ENCODE data around the gene POLR2A. TPM values are rescaled to one million over a fixed set of nuclear protein-coding genes. Genes with fewer than 3 reads are reported as not detected.
"Not testable (repeated sequence)": the region's sequence is repeated elsewhere in the genome, so short reads cannot be mapped to it uniquely, and the experiment has no call there.

POLR2A gene
- total and polyA plus RNA-seq, 2 of the 4 experiments (the other 2 are of a cell fraction): 54.0 to 56.6 TPM

DNA sequence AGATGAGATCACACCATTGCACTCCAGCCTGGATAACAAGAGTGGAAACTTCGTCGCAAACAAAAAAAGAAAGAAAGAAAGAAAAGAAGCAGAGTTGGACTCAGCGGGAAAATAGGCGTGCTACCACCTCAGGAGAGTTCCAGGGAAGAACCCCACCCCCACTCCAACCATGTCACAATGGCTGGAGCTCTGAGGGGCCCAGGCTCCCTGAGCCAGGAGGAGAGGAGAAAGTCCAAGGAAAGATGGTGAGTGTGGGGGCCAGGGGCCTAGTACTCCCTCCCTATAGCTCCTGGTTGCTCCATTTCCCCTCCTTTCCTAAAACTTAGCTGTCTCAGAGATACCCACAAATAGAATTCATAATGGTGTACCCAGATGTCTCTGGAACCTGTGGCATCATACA lies 2.9 kb upstream of the POLR2A start, which contains the start of gene SLC35G6:
SLC35G6 (plus strand) TSS at position 172 of the 400 bp plus-strand sequence; CDS start at position 243, 71 bp downstream.
- H3K9ac ChIP-seq (ENCODE audit: low read depth, low read length); DNase-seq; H4K5ac ChIP-seq (ENCODE audit: low read depth, low read length); CTCF ChIA-PET; H3K14ac ChIP-seq (replicated peaks; ENCODE audit: low read depth, low read length); H3K9me3 ChIP-seq (ENCODE audit: control insufficient read depth, insufficient read depth, low read length); in situ Hi-C loops (cut with MboI; ENCODE audit: low sequenced_read_pairs); H3K36me3 ChIP-seq (ENCODE audit: control insufficient read depth, insufficient read depth, low read length); H2BK20ac ChIP-seq (ENCODE audit: low read depth, low read length); BruUV-seq (replicated peaks); H3K18ac ChIP-seq (ENCODE audit: low read depth, low read length); H2AFZ ChIP-seq (replicated peaks; ENCODE audit: low read length, poor library complexity); dilution Hi-C loops (cut with HindIII; ENCODE audit: low sequenced_read_pairs, unreplicated experiment); H2BK120ac ChIP-seq (ENCODE audit: low read depth, low read length); H3K56ac ChIP-seq (ENCODE audit: extremely low read depth, insufficient read depth, low read length); H3K4me2 ChIP-seq (ENCODE audit: low read depth, low read length); ATAC-seq (ENCODE audit: low read depth); H3K27me3 ChIP-seq (ENCODE audit: control insufficient read depth, insufficient read depth, low read length); H3K4me3 ChIP-seq (ENCODE audit: insufficient read depth, low read depth, low read length); POLR2A ChIA-PET (ENCODE audit: unreplicated experiment): not testable (repeated sequence)
- Histone ChIP-seq H2AK5ac (ENCODE audit: low read depth, low read length) (peak within 1 kb of the TSS; percentile 85; the same call in 1 of the 2 replicates), H4K20me1 (ENCODE audit: insufficient read depth, low read length) (peaks cover 39% of the 10 kb centered on the region), H4K8ac (ENCODE audit: low read depth in 2 of 2, low read length in 2 of 2) (peak within 1 kb of the TSS; percentile 60 to 97; a peak in 3 of 4 replicates), H3K79me1 (ENCODE audit: low read depth in 1 of 2, low read length in 2 of 2) (peaks cover 5 to 67% of the 10 kb centered on the region in 2 experiments; a peak in 3 of 4 replicates), H3K4ac (ENCODE audit: low read depth, low read length) (peak within 1 kb of the TSS; percentile 97), H2BK15ac (ENCODE audit: low read depth, low read length) (0 out of 3 replicates have a peak within 1 kb of the TSS, but pooled peaks have one; percentile 18), H2BK5ac (ENCODE audit: low read depth, low read length, poor library complexity, severe bottlenecking) (peak within 1 kb of the TSS; percentile 90), H4K91ac (ENCODE audit: insufficient read depth, low read depth, low read length) (peak within 1 kb of the TSS; percentile 91), H3K23ac (ENCODE audit: low read depth, low read length) (peak within 1 kb of the TSS; percentile 83), H3K27ac (ENCODE audit: insufficient read depth, low read length) (peak within 1 kb of the TSS; percentile 83), H2AK9ac (replicated peaks; ENCODE audit: low read depth, low read length, poor library complexity) (peak within 1 kb of the TSS; percentile 95), H3K9me1 (ENCODE audit: insufficient read depth, low read length) (peaks cover 14% of the 10 kb centered on the region), H3K4me1 (ENCODE audit: control insufficient read depth, insufficient read depth, low read length) (peaks cover 24% of the 10 kb centered on the region)
- intact Hi-C loops (cut with micrococcal nuclease): loop anchor here (5.0 kb wide), 1 partner anchor 206 kb away; the partner anchor contains the start of genes TP53 and WRAP53
- WGBS, 2 experiments (ENCODE audit: extremely low coverage in 2 of 2, insufficient read length in 1 of 2): no CpG with 5 or more reads among the region's 4 CpGs

GRCh38 chr17:7481842-7482741 lies 2.1 kb upstream of the POLR2A start:
- H3K56ac ChIP-seq (ENCODE audit: extremely low read depth, insufficient read depth, low read length); H3K18ac ChIP-seq (ENCODE audit: low read depth, low read length); H3K36me3 ChIP-seq (ENCODE audit: control insufficient read depth, insufficient read depth, low read length); H3K9me3 ChIP-seq (ENCODE audit: control insufficient read depth, insufficient read depth, low read length); H3K4me2 ChIP-seq (ENCODE audit: low read depth, low read length); CTCF ChIA-PET; dilution Hi-C loops (cut with HindIII; ENCODE audit: low sequenced_read_pairs, unreplicated experiment); H3K23ac ChIP-seq (ENCODE audit: low read depth, low read length); POLR2A ChIA-PET (ENCODE audit: unreplicated experiment); BruUV-seq (replicated peaks); H3K27me3 ChIP-seq (ENCODE audit: control insufficient read depth, insufficient read depth, low read length); H2AK9ac ChIP-seq (replicated peaks; ENCODE audit: low read depth, low read length, poor library complexity); H3K4me3 ChIP-seq (ENCODE audit: insufficient read depth, low read depth, low read length); H2BK5ac ChIP-seq (ENCODE audit: low read depth, low read length, poor library complexity, severe bottlenecking); H2AFZ ChIP-seq (replicated peaks; ENCODE audit: low read length, poor library complexity); H3K9me1 ChIP-seq (ENCODE audit: insufficient read depth, low read length); in situ Hi-C loops (cut with MboI; ENCODE audit: low sequenced_read_pairs); H4K8ac ChIP-seq (ENCODE audit: low read depth in 2 of 2, low read length in 2 of 2); H2BK20ac ChIP-seq (ENCODE audit: low read depth, low read length); ATAC-seq (ENCODE audit: low read depth); H2BK120ac ChIP-seq (ENCODE audit: low read depth, low read length); H2BK15ac ChIP-seq (ENCODE audit: low read depth, low read length); H3K9ac ChIP-seq (ENCODE audit: low read depth, low read length); DNase-seq; H3K14ac ChIP-seq (replicated peaks; ENCODE audit: low read depth, low read length); H4K5ac ChIP-seq (ENCODE audit: low read depth, low read length): not testable (repeated sequence)
- H3K79me1 ChIP-seq (ENCODE audit: low read depth in 1 of 2, low read length in 2 of 2): peaks cover 5 to 65% of the 10 kb centered on the region in 2 experiments; a peak in 3 of 4 replicates
- intact Hi-C loops (cut with micrococcal nuclease): loop anchor here (5.0 kb wide), 1 partner anchor 205 kb away; the partner anchor contains the start of genes TP53 and WRAP53
- WGBS, 2 experiments (ENCODE audit: extremely low coverage in 2 of 2, insufficient read length in 1 of 2): 97% methylated on average over 15 of the region's 31 CpGs; no CpG with 5 or more reads in 1 of the 2 experiments
- H3K4me1 ChIP-seq (ENCODE audit: control insufficient read depth, insufficient read depth, low read length): peaks cover 17% of the 10 kb centered on the region
- H2AK5ac ChIP-seq (ENCODE audit: low read depth, low read length): peak overlapping the region; percentile 98; the same call in 1 of the 2 replicates
- H3K27ac ChIP-seq (ENCODE audit: insufficient read depth, low read length): peak overlapping the region; percentile 99; the same call in 1 of the 2 replicates
- H4K91ac ChIP-seq (ENCODE audit: insufficient read depth, low read depth, low read length): peak overlapping the region; percentile 100; the same call in 1 of the 2 replicates
- peak overlapping the region; percentile 100; the same call in 1 of the 2 replicates for H3K4ac ChIP-seq (ENCODE audit: low read depth, low read length)
- peaks cover 38% of the 10 kb centered on the region for H4K20me1 ChIP-seq (ENCODE audit: insufficient read depth, low read length)
